ENCODE data around the gene PPP1R1B. TPM values are rescaled to one million over a fixed set of nuclear protein-coding genes. Genes with fewer than 3 reads are reported as not detected.
"Not testable (repeated sequence)": the region's sequence is repeated elsewhere in the genome, so short reads cannot be mapped to it uniquely, and the experiment has no call there.

Gene PPP1R1B
- 20.4 TPM for polyA plus RNA-seq
- long read RNA-seq, donor 1, transcript PPP1R1B-206 (3 exons, 2,879 nt): major isoform, 5 of 5 reads
- long read RNA-seq, donor 1, partial matches to known transcripts: 0 of 5 reads
- long read RNA-seq, donor 1, other reads (novel, unspliced or antisense): 0 of 5 reads
- long read RNA-seq, donor 2, transcript PPP1R1B-206 (3 exons, 2,879 nt): major isoform, 5 of 7 reads
- long read RNA-seq, donor 2, partial matches to known transcripts: 0 of 7 reads
- long read RNA-seq, donor 2, other reads (novel, unspliced or antisense): 0 of 7 reads
- long read RNA-seq, donor 3: 0 reads
- long read RNA-seq, donor 4, partial matches to known transcripts: 0 of 2 reads
- long read RNA-seq, donor 4, other reads (novel, unspliced or antisense): 0 of 2 reads
- long read RNA-seq, donor 5, partial matches to known transcripts: 0 of 8 reads
- long read RNA-seq, donor 5, other reads (novel, unspliced or antisense): 0 of 8 reads
- long read RNA-seq, donor 6, partial matches to known transcripts: 0 of 5 reads
- long read RNA-seq, donor 6, other reads (novel, unspliced or antisense): 0 of 5 reads
- long read RNA-seq, donor 7, transcript PPP1R1B-206 (3 exons, 2,879 nt): major isoform, 5 of 5 reads
- long read RNA-seq, donor 7, partial matches to known transcripts: 0 of 5 reads
- long read RNA-seq, donor 7, other reads (novel, unspliced or antisense): 0 of 5 reads
- long read RNA-seq, donor 8, partial matches to known transcripts: 0 of 5 reads
- long read RNA-seq, donor 8, other reads (novel, unspliced or antisense): 0 of 5 reads
- long read RNA-seq, donor 9, transcript PPP1R1B-206 (3 exons, 2,879 nt): major isoform, 5 of 6 reads
- long read RNA-seq, donor 9, partial matches to known transcripts: 0 of 6 reads
- long read RNA-seq, donor 9, other reads (novel, unspliced or antisense): 0 of 6 reads
- long read RNA-seq, donor 10, partial matches to known transcripts: 0 of 3 reads
- long read RNA-seq, donor 10, other reads (novel, unspliced or antisense): 0 of 3 reads
- long read RNA-seq, donor 11, transcript PPP1R1B-206 (3 exons, 2,879 nt): major isoform, 5 of 7 reads
- long read RNA-seq, donor 11, partial matches to known transcripts: 0 of 7 reads
- long read RNA-seq, donor 11, other reads (novel, unspliced or antisense): 0 of 7 reads

DNA sequence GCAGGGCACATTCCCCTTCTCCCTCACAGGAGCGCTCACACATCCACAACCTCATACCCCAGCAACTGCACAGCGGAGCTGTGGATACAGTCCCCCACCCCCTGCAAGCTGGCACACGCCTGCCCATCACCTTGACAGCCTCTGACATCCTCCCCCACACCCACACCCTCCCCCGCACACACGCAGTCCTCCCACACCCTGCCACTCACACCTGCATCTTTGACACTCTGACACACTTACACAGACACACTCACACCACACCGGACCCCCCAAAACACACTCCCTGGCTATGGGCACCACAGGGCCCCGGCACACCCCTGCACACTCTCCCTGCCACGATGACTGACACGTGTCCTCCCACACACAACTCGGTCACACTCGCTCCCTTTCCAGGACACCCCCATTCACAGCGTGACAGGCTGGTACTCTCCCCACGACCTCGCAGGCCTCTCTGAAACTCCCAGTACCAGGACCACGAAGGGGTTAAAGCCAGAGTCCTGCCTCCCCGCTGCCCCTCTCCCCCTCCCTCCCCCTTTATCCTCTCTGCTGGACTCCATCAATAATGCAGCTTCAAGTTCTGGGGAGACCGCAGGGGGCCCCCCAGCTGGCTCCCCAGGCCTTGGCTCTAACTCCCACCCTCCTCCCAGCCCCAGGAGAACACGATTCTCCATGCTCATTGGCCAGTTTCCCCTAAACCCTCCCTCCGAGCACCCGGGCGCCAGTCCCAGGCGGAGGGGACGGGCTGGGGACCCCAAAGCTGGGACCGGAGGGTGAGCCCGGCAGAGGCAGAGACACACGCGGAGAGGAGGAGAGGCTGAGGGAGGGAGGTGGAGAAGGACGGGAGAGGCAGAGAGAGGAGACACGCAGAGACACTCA is at the start of gene PPP1R1B:
PPP1R1B (plus strand) TSS at position 782 of the 876 bp plus-strand sequence. CDS start 441 bp downstream, outside the sequence.
- Histone ChIP-seq H3K4me3 (ENCODE audit: low read length) (peak within 1 kb of the TSS; percentile 51), H3K27ac (ENCODE audit: low read length) (peak within 1 kb of the TSS; percentile 74), H3K9me3 (ENCODE audit: control insufficient read depth, low read depth, low read length) (no peaks in the 10 kb centered on the region), H3K36me3 (ENCODE audit: control insufficient read depth, insufficient read depth, low read length) (no peaks in the 10 kb centered on the region), H3K4me1 (ENCODE audit: control insufficient read depth, insufficient read depth, low read length) (peaks cover 32% of the 10 kb centered on the region), H3K27me3 (ENCODE audit: control insufficient read depth, insufficient read depth, low read length) (peaks cover 16% of the 10 kb centered on the region)
- DNase-seq: no peak
- WGBS (ENCODE audit: insufficient coverage, low lambda C conversion rate): no CpG with 5 or more reads among the region's 29 CpGs

DNA sequence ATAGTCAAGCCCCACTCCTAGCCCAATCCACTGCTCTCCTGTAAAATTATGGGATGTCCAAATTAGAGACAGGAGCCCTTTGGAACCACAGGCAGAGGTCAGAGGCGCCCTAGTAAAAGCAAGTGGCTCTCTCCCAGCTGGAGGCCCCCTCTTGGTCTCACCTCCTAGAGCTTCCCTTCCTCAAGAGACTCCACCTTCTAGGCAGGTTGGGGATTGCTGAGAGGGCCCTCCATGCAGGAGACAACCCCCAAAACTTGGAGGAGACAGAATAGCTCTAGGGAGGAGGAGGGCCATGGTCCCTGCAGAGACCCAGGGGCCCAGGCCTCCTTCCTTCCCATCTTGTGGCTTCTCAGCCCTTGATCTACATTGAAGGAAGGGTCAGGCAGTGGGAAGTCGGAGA is 48.5 kb upstream of the PPP1R1B start:
- peaks cover 8% of the 10 kb centered on the region for H3K27me3 ChIP-seq (ENCODE audit: control insufficient read depth, insufficient read depth, low read length)
- H3K4me1 ChIP-seq (ENCODE audit: control insufficient read depth, insufficient read depth, low read length): peaks cover 6% of the 10 kb centered on the region
- no peak for DNase-seq
- no peak overlapping the region for H3K27ac ChIP-seq (ENCODE audit: low read length)
- H3K4me3 ChIP-seq (ENCODE audit: low read length): no peak overlapping the region
- WGBS (ENCODE audit: insufficient coverage, low lambda C conversion rate): no CpG with 5 or more reads among the region's 2 CpGs
- H3K36me3 ChIP-seq (ENCODE audit: control insufficient read depth, insufficient read depth, low read length): no peaks in the 10 kb centered on the region
- peaks cover 3% of the 10 kb centered on the region for H3K9me3 ChIP-seq (ENCODE audit: control insufficient read depth, low read depth, low read length)

DNA sequence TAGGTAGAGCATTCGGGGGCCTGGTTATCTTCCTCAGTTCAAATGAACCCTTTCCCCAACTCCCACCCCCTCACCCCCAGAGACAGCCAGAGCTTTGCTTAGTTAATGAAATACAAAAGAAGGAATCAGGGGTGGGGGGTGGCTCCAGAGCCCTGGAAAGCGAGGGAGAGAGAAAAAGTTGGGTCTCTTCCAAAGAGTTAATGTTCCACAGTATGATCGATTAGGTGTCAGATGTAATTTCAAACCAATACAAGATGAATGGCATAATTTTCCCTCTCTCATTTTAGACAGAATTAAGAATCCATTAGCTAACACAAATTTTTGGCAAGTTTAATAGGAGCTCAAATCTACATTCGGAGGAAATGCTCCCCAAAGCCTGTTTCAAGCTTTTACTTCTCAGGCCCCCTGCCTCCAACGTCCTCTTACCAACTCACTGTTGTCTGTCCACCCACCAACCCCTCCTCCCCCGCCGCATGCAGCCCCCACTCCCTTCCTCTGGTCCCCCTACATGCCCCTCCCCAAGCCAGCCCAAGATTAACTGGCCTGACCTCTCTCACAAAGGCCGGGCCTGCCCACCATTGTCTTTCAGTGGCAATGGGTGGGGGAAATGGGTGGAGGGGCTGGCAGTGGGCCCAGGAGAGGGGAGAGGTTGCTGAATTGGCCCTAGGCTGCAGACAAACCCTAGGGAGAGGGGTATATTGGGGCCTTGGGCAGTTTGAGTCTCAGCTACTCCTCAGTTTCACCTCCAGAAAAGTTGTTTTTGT is 47.3 kb upstream of the PPP1R1B start:
- DNase-seq: no peak
- 60% methylated on average over 2 of the region's 8 CpGs for WGBS (ENCODE audit: insufficient coverage, low lambda C conversion rate)

DNA sequence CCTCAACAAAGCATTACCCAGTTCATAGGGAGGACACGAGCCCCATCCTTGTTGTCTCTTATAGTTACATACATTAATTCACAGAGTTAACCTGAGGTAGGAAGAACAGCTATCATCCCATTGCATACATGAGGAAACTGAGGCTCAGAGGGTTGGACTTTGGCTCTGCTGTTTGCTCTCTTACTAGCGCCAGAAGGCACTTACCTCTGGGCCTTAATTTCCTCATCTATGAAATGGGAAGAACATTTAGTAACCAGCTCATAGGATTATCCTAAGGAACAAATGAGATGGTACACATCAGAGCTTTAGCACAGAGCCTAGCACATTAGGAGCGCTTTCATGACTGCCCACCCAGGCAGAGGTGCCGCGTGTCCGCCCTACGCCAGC is 46.7 kb upstream of the PPP1R1B start:
- Histone ChIP-seq H3K36me3 (ENCODE audit: control insufficient read depth, insufficient read depth, low read length) (no peaks in the 10 kb centered on the region), H3K27ac (ENCODE audit: low read length) (no peak overlapping the region), H3K4me3 (ENCODE audit: low read length) (no peak overlapping the region), H3K27me3 (ENCODE audit: control insufficient read depth, insufficient read depth, low read length) (peaks cover 8% of the 10 kb centered on the region), H3K9me3 (ENCODE audit: control insufficient read depth, low read depth, low read length) (no peaks in the 10 kb centered on the region), H3K4me1 (ENCODE audit: control insufficient read depth, insufficient read depth, low read length) (peaks cover 3% of the 10 kb centered on the region)
- DNase-seq: no peak
- no CpG with 5 or more reads among the region's 7 CpGs for WGBS (ENCODE audit: insufficient coverage, low lambda C conversion rate)

More for the DNA sequence above, 47.3 kb upstream of the PPP1R1B start:
- no peak overlapping the region for H3K27ac ChIP-seq (ENCODE audit: low read length)
- H3K4me1 ChIP-seq (ENCODE audit: control insufficient read depth, insufficient read depth, low read length): peaks cover 3% of the 10 kb centered on the region
- H3K9me3 ChIP-seq (ENCODE audit: control insufficient read depth, low read depth, low read length): no peaks in the 10 kb centered on the region
- no peak overlapping the region for H3K4me3 ChIP-seq (ENCODE audit: low read length)
- H3K27me3 ChIP-seq (ENCODE audit: control insufficient read depth, insufficient read depth, low read length): peaks cover 8% of the 10 kb centered on the region
- H3K36me3 ChIP-seq (ENCODE audit: control insufficient read depth, insufficient read depth, low read length): no peaks in the 10 kb centered on the region

DNA sequence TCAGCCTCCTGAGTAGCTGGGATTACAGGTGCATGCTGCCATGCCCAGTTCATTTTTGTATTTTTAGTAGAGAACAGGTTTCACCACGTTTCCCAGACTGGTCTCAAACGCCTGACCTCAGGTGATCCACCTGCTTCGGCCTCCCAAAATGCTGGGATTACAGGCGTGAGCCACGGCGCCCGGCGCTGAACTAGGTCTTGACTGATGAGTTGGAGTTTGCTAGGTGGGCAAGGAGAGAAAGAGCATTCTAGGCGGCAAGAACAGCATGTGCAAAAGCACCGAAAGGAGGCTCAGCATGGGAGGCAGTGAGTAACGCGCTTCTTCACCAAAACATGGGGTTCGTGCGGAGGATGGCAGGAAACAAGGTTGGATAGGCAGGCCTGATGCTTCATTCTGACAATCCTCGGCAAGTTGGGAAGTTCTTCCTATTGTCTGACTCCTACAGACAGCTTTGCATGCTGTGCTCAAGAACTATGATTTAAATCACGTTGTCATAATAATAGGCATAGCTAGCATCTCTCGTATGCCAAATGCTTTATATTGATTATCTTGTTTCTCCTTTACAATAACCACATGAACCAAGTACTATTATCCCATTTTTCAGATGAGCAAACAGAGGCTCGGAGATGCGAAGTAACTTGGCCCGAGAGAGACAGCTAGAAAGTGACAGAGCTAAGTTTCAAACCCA is 45.5 kb upstream of the PPP1R1B start:
- H3K9me3 ChIP-seq (ENCODE audit: control insufficient read depth, low read depth, low read length): no peaks in the 10 kb centered on the region
- no peaks in the 10 kb centered on the region for H3K36me3 ChIP-seq (ENCODE audit: control insufficient read depth, insufficient read depth, low read length)
- no CpG with 5 or more reads among the region's 20 CpGs for WGBS (ENCODE audit: insufficient coverage, low lambda C conversion rate)
- no peaks in the 10 kb centered on the region for H3K4me1 ChIP-seq (ENCODE audit: control insufficient read depth, insufficient read depth, low read length)
- no peak overlapping the region for H3K27ac ChIP-seq (ENCODE audit: low read length)
- no peak for DNase-seq
- no peak overlapping the region for H3K4me3 ChIP-seq (ENCODE audit: low read length)
- H3K27me3 ChIP-seq (ENCODE audit: control insufficient read depth, insufficient read depth, low read length): peaks cover 8% of the 10 kb centered on the region

DNA sequence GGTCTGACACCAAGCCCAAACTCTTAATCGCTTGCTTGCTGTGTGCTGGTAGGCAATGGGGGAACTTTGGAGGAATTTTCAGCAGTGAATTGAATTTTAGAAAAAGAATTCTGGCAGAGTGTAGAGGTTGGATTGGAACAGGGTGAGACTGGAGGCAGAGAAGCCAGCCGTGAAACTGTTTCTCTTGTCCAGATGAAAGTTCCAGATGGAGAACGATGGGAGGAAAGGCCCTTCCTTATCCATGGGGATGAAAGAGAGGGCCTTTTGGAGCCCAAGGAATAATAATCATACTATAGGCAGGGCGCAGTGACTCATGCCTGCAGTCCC is 45.0 kb upstream of the PPP1R1B start:
- no CpG with 5 or more reads among the region's 4 CpGs for WGBS (ENCODE audit: insufficient coverage, low lambda C conversion rate)

DNA sequence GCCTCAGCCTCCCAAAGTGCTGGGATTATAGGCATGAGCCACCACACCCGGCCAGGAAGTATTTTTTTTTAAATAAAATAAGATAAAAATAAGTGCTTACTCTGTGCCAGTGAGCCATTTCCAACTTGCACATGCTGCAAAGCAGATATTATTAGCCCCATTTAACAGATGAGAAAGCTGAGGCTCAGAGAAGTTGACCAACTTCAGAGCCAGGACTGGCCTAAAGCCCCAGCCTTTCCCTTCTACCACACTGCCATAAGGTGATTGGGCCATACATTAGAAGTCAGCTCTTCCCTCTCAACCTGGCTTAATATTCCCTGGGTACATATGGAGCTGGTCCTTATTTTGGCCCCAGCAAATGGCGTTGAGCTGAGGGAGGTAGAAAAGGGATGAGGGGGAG is 44.1 kb upstream of the PPP1R1B start:
- H3K4me1 ChIP-seq (ENCODE audit: control insufficient read depth, insufficient read depth, low read length): no peaks in the 10 kb centered on the region
- no peak overlapping the region for H3K4me3 ChIP-seq (ENCODE audit: low read length)
- H3K9me3 ChIP-seq (ENCODE audit: control insufficient read depth, low read depth, low read length): no peaks in the 10 kb centered on the region
- H3K27ac ChIP-seq (ENCODE audit: low read length): no peak overlapping the region
- DNase-seq: no peak
- H3K27me3 ChIP-seq (ENCODE audit: control insufficient read depth, insufficient read depth, low read length): peaks cover 8% of the 10 kb centered on the region
- WGBS (ENCODE audit: insufficient coverage, low lambda C conversion rate): no CpG with 5 or more reads among the region's 2 CpGs
- no peaks in the 10 kb centered on the region for H3K36me3 ChIP-seq (ENCODE audit: control insufficient read depth, insufficient read depth, low read length)

More for the DNA sequence above, 45.0 kb upstream of the PPP1R1B start:
- Histone ChIP-seq H3K4me3 (ENCODE audit: low read length) (no peak overlapping the region), H3K36me3 (ENCODE audit: control insufficient read depth, insufficient read depth, low read length) (no peaks in the 10 kb centered on the region), H3K27ac (ENCODE audit: low read length) (no peak overlapping the region), H3K27me3 (ENCODE audit: control insufficient read depth, insufficient read depth, low read length) (peaks cover 8% of the 10 kb centered on the region), H3K4me1 (ENCODE audit: control insufficient read depth, insufficient read depth, low read length) (no peaks in the 10 kb centered on the region), H3K9me3 (ENCODE audit: control insufficient read depth, low read depth, low read length) (no peaks in the 10 kb centered on the region)
- no peak for DNase-seq

DNA sequence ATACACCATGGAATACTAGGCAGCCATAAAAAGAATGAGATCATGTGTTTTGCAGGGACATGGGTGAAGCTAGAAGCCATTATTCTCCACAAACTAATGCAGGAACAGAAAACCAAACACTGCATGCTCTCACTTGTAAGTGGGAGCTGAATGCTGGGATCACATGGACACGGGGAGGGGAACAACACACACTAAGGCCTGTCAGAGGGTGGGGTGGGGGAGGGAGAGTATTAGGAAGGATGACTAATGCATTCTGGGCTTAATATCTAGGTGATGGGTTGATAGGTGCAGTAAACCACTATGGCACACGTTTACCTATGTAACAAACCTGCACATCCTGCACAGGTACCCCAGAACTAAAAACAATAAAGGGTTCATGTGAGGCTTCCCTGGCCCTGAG is 36.6 kb upstream of the PPP1R1B start:
- H3K9me3 ChIP-seq (ENCODE audit: control insufficient read depth, low read depth, low read length): not testable (repeated sequence)
- no CpG with 5 or more reads among the region's 2 CpGs for WGBS (ENCODE audit: insufficient coverage, low lambda C conversion rate)

More for the DNA sequence above, 36.6 kb upstream of the PPP1R1B start:
- peaks cover 22% of the 10 kb centered on the region for H3K27me3 ChIP-seq (ENCODE audit: control insufficient read depth, insufficient read depth, low read length)
- DNase-seq; H3K36me3 ChIP-seq (ENCODE audit: control insufficient read depth, insufficient read depth, low read length); H3K4me1 ChIP-seq (ENCODE audit: control insufficient read depth, insufficient read depth, low read length); H3K27ac ChIP-seq (ENCODE audit: low read length); H3K4me3 ChIP-seq (ENCODE audit: low read length): not testable (repeated sequence)
